Mucosa of descending colon (tissue), 3 donors: ENCODE measurements around the gene NEK5. TPM values are rescaled to one million over a fixed set of nuclear protein-coding genes. Genes with fewer than 3 reads are reported as not detected.

ENCODE experiments used
- ATAC-seq: fragments of 200-7000 bp; cut with Tn5 transposase; one replicate; pipeline ENCODE4 v1.9.1; 2020; ENCODE audit warnings: mild to moderate bottlenecking, moderate library complexity
- DNase-seq, 3 donors: peaks; one replicate each; pipeline ENCODE4 v3.0.0-alpha.2; 2020
- H3K36me3 ChIP-seq: fragments of 200-600 bp; one replicate; pipeline ENCODE4 v1.8.0; 2021; ENCODE audit warnings: low read depth, mild to moderate bottlenecking
- H3K4me1 ChIP-seq: fragments of 200-600 bp; one replicate; pipeline ENCODE4 v1.8.0; 2021; ENCODE audit warnings: low read depth, mild to moderate bottlenecking
- H3K4me3 ChIP-seq: fragments of 200-600 bp; one replicate; pipeline ENCODE4 v1.8.0; 2021; ENCODE audit warnings: mild to moderate bottlenecking
- H3K9me3 ChIP-seq: fragments of 200-600 bp; one replicate; pipeline ENCODE4 v1.8.0; 2021; ENCODE audit warnings: mild to moderate bottlenecking
- CTCF ChIP-seq: fragments of 200-600 bp; IDR thresholded peaks from one replicate; pipeline ENCODE4 v1.8.0; 2022; ENCODE audit warnings: antibody characterized with exemption, mild to moderate bottlenecking
- intact Hi-C, 2 donors: fragments of 100-400 bp; cut with DNase I in 1 of 2; cut with micrococcal nuclease in 1 of 2; formaldehyde crosslinking; loops; one replicate each; pipeline versions ENCODE4 v1.11.0 to v1.11.1; 2022; cut with DNase I, micrococcal nuclease
- total RNA-seq, 3 donors: library from RNA; stranded (reverse); fragmentation: NEBNext Ultra II Directional in 2 of 3; extraction: Animal tissue kit (Norgen Biotek cat#: 25700) in 2 of 3; gene quantifications; one replicate each; pipeline versions ENCODE4 v1.2.1 to v1.2.4, GENCODE V29; 2021 to 2023
- donor health status: DM: no; HTN: no; CAD: no; lungs with moderate emphysema.
- donor health status: DM: no; HTN: no; CAD: no.
- donor health status: DM: no; HTN: yes; CAD: no.

NEK5 gene
- total RNA-seq, 3 donors from 2014 or later = 0.14 to 0.32 (median 0.29) TPM

DNA sequence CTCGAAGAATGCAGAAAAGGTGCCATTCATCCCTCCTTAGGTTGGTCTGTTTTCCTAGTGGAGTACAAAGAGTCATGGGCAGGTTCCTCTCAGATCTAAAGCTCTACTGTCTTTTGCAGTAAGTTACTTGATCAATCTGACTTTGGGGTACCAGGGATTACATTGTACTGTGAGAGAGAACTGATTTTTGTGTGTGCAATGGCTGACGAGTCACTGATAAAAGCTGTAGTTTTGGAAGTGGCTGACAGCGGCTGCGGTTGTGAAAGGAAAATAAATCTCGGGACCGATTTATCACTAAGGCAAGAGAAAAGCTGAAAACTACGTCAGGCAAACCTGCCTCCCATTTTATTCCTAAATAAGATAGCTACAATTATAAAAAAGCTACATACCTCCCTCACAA, 77.5 kb downstream of the NEK5 start:
- intact Hi-C loops = no loop called here
- Histone ChIP-seq H3K9me3 (no peaks in the 10 kb centered on the region), H3K4me3 (no peak overlapping the region), H3K4me1 (no peaks in the 10 kb centered on the region), H3K36me3 (no peaks in the 10 kb centered on the region)
- TF ChIP-seq CTCF = no peak
- ATAC-seq = no peak
- no peak for DNase-seq

DNA sequence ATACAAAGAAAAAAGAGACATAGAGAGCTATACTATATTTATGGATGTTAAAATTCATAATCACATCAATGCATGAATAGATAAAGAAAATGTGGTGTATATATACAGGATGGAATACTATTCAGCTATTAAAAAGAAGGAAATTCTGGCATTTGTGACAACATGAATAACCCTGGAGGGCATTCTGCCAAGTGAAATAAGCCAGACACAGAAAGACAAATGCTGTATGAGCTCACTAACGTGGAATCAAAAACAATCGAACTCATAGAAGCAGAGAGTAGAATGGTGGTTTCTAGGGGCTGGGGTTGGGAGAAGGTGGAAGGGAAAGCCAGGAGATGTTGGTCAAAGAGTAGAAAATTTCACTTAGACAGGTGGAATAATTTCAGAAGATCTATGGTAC, 80.4 kb downstream of the NEK5 start:
- Histone ChIP-seq H3K9me3 (no peaks in the 10 kb centered on the region), H3K4me3 (no peak overlapping the region), H3K36me3 (no peaks in the 10 kb centered on the region), H3K4me1 (no peaks in the 10 kb centered on the region)
- no peak for TF ChIP-seq CTCF
- DNase-seq (no peak), ATAC-seq (no peak)
- intact Hi-C loops = no loop called here

- H3K4me3 ChIP-seq = no peak overlapping the region
- intact Hi-C loops = no loop called here
- H3K4me1 ChIP-seq = no peaks in the 10 kb centered on the region
- no peaks in the 10 kb centered on the region for H3K36me3 ChIP-seq
- TF ChIP-seq CTCF = no peak
- no peaks in the 10 kb centered on the region for H3K9me3 ChIP-seq
- ATAC-seq (no peak), DNase-seq (no peak)
These were observed 81.4 kb downstream of the NEK5 start for GRCh38 chr13:52047463-52047862.

- H3K4me1 ChIP-seq = no peaks in the 10 kb centered on the region
- no peak for ATAC-seq
- intact Hi-C loops = no loop called here
These were observed 85.2 kb downstream of the NEK5 start for GRCh38 chr13:52043675-52044074.

GRCh38 chr13:52036037-52036436, 92.8 kb downstream of the NEK5 start:
- H3K9me3 ChIP-seq = no peaks in the 10 kb centered on the region
- intact Hi-C loops = no loop called here
- no peak overlapping the region for H3K4me3 ChIP-seq
- DNase-seq = no peak
- H3K4me1 ChIP-seq = no peaks in the 10 kb centered on the region
- no peaks in the 10 kb centered on the region for H3K36me3 ChIP-seq
- TF ChIP-seq CTCF = no peak
- no peak for ATAC-seq

More at GRCh38 chr13:52043675-52044074, 85.2 kb downstream of the NEK5 start:
- Histone ChIP-seq H3K9me3 (no peaks in the 10 kb centered on the region), H3K4me3 (no peak overlapping the region), H3K36me3 (no peaks in the 10 kb centered on the region)
- no peak for DNase-seq
- TF ChIP-seq CTCF = no peak

GRCh38 chr13:52034616-52035226, 94.2 kb downstream of the NEK5 start:
- H3K9me3 ChIP-seq = no peaks in the 10 kb centered on the region
- ATAC-seq = no peak
- DNase-seq = no peak
- no peak overlapping the region for H3K4me3 ChIP-seq
- intact Hi-C loops = no loop called here
- H3K4me1 ChIP-seq = no peaks in the 10 kb centered on the region
- H3K36me3 ChIP-seq = no peaks in the 10 kb centered on the region
- TF ChIP-seq CTCF = no peak
